Fibroblast of skin of right quadriceps (primary cell): Measurements from ENCODE around the gene LY6G5B.

Experiments
- DNase-seq: peaks from one replicate; pipeline ENCODE4 v3.0.0-alpha.2; 2013

The LY6G5B gene

GRCh38 chr6:31663126-31663960, 6.4 kb upstream of the LY6G5B start:
- peak; percentile 42 for DNase-seq

DNA sequence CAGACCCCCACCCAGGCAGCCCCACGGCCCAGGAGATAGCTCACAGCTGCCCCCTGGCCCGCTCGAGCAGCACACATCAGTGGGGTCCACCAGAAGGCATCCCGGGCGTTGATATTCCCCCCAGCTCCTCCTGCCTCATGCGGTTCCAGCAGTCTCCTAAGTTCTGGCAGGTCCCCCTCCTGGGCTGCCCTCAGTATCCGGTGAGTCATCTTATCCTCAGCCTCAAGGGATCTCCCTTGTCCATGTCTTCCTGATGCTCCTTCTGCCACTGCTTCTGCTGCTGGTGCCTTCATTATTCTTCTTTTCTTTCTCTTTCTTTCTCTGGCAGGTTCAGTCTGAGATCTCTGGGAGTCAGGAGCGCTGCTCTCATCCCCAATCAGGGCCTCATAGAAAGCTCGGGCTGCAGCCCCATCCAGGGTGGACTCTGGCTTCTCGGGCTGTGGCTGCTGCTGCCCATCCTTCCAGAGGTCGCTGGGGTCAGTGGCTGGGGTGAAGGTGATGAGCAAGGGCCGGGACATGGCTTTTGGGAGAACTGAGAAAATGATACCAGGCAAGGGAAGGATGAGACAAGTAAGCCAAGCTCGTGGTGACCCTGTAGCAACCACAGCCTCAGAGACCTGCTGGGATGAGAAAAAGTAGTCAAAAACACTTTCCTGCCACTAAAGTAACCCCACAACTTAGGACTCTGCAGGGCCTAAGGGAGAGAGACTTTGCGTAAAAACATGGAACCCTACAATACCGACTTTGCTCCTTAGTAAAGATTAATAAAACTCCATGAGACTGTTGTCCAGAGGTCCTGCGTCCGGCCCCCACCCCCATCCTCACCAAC, 5.6 kb upstream of the LY6G5B start:
- peak; percentile 83 for DNase-seq

DNA sequence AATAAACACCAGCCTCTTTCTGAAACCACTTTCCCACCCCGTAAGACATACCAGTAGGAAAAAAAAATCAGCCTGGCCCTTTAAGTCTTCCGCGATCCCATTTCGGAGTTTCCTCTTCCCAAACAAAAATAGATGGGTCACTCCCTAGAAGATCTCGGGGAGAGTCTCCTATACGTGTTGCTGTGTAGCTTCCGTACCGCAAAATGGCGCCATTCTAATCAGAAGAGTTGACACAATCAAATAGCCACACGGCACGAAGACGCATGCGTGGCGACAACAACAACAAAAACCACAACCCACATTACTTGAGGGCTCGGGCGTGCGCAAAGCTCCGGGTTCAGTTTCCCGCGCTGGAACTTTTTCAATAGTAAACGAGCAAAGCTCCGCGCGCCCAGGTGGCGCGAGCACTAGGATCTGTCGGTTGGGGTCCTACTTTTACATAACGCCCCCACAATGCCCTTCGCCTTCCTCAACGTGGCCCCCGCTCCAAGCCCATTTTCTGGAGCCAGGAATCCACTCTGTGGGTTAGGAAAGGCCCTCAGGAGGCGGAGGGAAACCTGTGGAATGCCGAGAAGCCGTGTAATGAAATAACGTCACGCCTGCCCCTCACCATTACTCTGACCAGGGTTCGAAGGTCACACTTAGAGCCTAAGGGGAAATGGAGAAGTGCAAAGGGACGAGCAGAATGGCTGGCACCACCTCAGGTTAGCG, 4.8 kb upstream of the LY6G5B start, which contains the start of gene GPANK1:
Gene GPANK1 (minus strand): TSS at position 208 of the 711 bp plus-strand sequence. CDS start 519 bp downstream, outside the sequence.
- peak; percentile 95 for DNase-seq

DNA sequence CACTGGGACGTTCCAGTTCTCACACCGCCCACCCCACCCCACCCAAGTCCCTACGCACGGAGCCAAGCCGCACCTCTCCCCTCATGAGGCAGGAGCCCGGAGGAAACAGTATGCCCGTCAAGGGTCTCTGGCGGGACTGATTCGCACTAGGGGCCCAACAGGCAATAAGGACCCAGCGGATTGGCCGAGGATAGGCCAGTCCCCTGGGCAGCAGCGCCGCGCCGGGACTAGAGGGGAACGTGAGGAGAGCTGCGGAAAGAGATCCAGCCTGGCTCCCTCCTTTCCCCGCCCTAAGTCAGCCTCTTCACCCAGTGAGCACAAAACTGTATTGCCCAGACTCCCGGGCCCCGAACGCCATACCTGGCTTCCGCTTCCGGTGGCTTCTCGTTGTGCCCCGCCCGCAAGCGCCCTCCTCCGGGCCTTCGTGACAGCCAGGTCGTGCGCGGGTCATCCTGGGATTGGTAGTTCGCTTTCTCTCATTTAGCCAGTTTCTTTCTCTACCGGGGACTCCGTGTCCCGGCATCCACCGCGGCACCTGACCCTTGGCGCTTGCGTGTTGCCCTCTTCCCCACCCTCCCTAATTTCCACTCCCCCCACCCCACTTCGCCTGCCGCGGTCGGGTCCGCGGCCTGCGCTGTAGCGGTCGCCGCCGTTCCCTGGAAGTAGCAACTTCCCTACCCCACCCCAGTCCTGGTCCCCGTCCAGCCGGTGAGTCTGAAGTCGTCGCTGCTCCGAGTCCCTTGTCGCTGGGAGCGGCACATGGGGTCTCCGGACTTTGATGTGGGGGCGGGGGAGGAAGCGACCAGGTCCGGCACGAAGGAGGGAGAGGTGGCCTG, 4.1 kb upstream of the LY6G5B start, which contains the start of gene CSNK2B:
Gene CSNK2B (plus strand): TSS at position 580 of the 836 bp plus-strand sequence. CDS start 752 bp downstream, outside the sequence.
- peak; percentile 97 for DNase-seq

DNA sequence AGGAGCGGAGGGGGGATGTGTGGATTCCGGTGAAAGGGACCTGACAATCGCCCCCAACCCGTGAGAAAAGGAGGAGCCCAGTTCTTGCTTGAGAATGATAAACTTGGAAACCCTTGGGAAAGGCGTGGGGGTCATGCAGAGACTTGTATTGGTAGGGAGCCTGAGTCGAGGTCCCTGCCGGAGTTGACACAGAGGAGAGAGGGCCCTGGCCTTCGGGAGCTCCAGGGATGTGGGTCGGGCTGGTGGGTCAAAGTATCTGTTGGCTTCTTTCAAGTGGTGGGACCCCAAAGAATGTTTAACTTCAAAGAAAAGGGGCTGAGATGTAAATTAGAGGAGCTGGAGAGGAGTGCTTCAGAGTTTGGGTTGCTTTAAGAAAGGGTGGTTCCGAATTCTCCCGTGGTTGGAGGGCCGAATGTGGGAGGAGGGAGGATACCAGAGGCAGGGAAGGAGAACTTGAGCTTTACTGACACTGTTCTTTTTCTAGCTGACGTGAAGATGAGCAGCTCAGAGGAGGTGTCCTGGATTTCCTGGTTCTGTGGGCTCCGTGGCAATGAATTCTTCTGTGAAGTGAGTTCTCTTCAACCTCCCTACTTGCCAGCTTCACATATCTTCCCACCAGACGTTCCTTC, 3.3 kb upstream of the LY6G5B start:
- DNase-seq, result no peak

- no peak for DNase-seq
Measured at GRCh38 chr6:31676322-31676903, 6.6 kb downstream of the LY6G5B start.

DNA sequence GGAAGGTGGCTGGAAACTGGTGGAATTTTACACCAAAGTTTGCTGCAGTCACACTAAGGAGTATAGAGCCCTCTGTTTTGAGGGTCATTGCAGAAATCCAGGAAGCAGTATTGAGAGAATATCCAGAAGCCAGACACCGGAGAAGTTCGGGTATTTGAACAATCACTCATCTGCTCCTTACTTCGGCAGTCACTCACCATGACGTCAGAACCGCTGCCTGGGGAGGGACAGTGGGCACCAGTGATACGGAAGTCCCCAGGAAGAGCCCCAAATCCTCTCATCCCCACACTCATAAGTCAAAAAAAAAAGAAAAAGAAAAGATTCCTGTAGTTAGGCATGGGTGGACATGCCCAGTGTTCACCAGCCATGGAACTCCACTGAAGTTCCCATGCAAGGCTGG, 7.1 kb downstream of the LY6G5B start:
- no peak for DNase-seq

- no peak for DNase-seq
Measured at GRCh38 chr6:31677955-31678354, 8.2 kb downstream of the LY6G5B start.

DNA sequence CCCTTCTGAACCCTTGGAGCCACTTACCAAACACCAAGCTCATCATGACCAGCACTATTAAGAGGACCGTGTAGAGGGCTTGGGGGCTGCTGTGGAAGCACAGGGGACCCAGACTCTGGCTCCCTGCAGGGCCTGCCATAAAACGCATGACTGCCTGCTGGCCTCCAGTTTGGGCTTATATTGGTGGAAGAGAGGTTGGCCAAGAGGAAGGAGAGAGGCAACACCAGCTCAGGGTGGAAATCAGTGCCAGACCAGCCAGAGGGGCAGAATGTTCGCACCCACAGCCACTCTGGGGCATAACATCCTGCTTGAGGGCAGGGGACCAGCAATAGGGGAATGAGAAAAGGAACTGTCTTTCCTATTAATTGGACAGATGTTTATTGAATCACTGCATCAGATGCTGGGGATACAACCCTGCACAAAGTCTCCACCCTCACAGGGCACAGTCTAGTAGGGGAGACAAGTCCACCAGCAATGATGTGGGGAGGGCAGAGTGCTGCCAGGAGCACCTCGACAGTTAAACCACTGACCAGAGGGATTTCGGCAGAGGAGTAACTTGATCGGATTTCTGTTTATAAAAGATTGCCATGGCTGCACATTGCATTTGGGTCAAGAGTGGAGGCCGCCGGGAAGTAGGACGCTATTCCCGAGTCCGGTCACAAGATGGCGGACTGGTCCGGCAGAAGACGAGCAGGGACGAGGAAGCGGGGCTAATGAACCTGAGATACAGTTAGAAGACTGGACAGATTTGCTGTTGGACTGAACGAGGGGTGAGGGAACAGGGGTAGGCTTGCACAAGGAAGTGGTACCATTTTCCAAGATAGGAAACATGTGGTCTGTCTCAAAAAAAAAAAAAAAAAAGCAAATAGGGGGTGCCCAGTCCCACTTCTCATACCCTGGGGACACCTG, 10.7 kb downstream of the LY6G5B start, which contains the start of gene LY6G5C:
Gene LY6G5C (minus strand): TSS at position 842 of the 909 bp plus-strand sequence. CDS start 694 bp downstream, at position 148.
- peak; percentile 80 for DNase-seq

DNA sequence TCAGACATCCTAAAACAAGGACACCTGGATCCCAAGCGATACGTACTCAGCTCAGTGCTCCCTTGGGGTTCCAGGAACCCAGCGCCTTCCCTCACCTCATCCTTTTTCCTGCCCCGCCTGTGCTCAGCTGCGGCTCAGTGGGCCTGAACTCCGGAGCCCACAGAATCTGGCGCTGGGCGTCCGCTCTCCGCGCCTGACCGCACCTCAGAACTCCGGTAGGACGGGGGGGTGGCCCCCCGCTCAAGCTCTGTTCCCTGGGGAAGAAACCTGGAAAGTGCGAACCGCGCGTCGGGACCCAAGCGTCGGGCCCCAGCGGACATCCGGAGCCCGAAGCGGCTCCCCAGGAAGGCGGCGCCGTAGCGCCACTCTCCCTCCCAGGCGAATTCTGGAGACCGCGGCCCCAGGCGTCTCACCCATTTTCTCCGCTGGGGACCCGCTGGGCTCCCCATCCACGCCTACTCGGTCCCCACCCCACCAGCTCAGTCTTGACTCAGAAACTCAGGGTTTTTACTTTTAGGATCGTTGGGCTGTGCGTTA, 11.4 kb downstream of the LY6G5B start:
- peak; percentile 41 for DNase-seq

GRCh38 chr6:31683591-31683990, 13.8 kb downstream of the LY6G5B start:
- DNase-seq, result no peak

DNA sequence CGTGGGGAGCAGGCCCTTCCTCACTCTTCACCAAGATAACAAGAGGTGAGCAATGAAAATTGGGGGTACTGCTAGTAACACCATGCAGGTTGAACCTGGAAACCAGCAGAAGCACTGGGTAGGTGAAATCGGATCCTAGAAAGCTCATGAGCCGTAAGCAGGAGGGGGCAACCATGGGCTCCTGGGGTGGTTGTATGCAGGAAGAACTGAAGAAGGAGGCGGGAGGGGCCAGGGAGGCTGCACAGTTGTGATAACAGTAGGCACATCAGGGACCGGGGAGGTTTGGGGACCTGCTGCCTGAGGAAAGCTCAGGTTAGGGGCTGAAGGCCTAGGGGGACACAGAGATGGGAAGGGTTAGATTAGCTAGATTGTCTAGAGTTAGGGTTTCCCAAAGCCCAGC, 16.7 kb downstream of the LY6G5B start:
- DNase-seq, result no peak

GRCh38 chr6:31687321-31687720, 17.5 kb downstream of the LY6G5B start:
- no peak for DNase-seq

GRCh38 chr6:31687860-31688693, 18.3 kb downstream of the LY6G5B start:
- no peak for DNase-seq

- DNase-seq, result no peak
Measured at GRCh38 chr6:31689249-31690110, 19.7 kb downstream of the LY6G5B start.

DNA sequence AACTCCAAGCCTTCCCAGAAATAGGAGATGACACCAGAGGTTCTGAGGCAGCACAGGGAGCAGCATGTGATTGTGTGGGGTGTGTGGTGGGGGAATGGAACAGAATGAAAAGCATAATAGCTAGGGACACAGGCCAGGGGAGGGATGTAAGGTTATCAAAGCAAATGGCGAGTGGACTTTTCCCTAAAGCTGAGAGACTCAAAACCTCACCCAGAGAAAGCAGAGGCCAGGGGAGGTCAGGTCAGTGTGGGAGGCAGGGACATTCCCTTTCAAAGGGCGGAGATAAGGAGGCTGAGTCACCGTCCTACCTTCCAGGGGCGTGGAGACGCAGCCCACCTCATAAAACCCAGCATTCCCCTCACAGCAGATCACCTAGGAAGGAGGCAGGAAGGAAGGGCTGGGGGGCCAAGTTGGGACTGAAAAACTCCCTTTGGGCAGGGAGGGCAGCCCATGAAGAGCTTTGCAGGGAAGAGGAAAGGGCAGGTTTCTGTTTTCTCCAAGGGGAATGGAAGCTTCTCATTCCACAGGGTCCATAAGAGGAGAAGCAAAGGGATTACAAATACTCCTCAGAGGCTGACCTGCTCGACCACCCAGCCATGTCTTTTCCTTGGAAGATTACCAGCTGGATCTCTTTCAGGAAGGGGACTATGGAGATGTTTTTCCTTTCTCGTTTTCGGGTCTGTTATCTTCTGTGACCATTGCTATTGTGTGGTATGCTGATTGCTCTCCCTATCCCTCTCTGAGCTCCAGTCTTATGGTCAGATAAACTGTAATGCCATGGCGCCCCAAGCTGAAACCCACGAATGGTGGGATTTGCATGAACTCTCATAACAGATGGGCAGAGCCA, 20.7 kb downstream of the LY6G5B start:
- DNase-seq, result no peak

- DNase-seq, result no peak
Measured at GRCh38 chr6:31691078-31691463, 21.3 kb downstream of the LY6G5B start.
